ENCODE measurements around the gene SH2D6. TPM values are rescaled to one million over a fixed set of nuclear protein-coding genes. Genes with fewer than 3 reads are reported as not detected.
A peak's percentile ranks its signal among the peaks of the same experiment; 100 is the strongest.
"Not testable (repeated sequence)": the region's sequence is repeated elsewhere in the genome, so short reads cannot be mapped to it uniquely, and the experiment has no call there.

The SH2D6 gene
- total and polyA plus RNA-seq, 9 of the 15 experiments (the other 6 are each of a cell fraction or from before 2014, with no cell fraction given): 0.07 to 0.76 (median 0.33) TPM; not detected in 2

GRCh38 chr2:85380048-85380447 lies 38.5 kb upstream of the SH2D6 start:
- Histone ChIP-seq H3K9me1 (ENCODE audit: control insufficient read depth, insufficient read depth, low read length) (no peaks in the 10 kb centered on the region), H4K20me1 (replicated peaks; ENCODE audit: control insufficient read depth, insufficient read depth, low read length) (no peaks in the 10 kb centered on the region), H3K4me2 (ENCODE audit: insufficient read depth, low read length) (no peak overlapping the region), H3K4me3 (no peak overlapping the region), H3K36me3 (ENCODE audit: control insufficient read depth, insufficient read depth, low read length) (peaks cover 7% of the 10 kb centered on the region; the same call in 1 of the 3 replicates), H3K9ac (ENCODE audit: insufficient read depth in 1 of 2, low read depth in 2 of 2, low read length in 2 of 2) (no peak overlapping the region), H2AFZ (ENCODE audit: low read depth, low read length) (no peak overlapping the region), H3K9me3 (replicated peaks; ENCODE audit: control insufficient read depth, insufficient read depth, low read depth, low read length) (peaks cover 2% of the 10 kb centered on the region; the same call in 1 of the 2 replicates), H3K79me2 (ENCODE audit: control insufficient read depth, insufficient read depth, low read length) (no peaks in the 10 kb centered on the region), H3K4me1 (replicated peaks in 1 of 2; ENCODE audit: control insufficient read depth in 2 of 2, insufficient read depth in 2 of 2, low read length in 2 of 2) (peaks cover 0 to 2% of the 10 kb centered on the region in 2 experiments; a peak in 3 of 5 replicates), H3K27ac (ENCODE audit: extremely low read depth, low read depth, low read length) (no peak overlapping the region), H3K27me3 (ENCODE audit: control insufficient read depth in 2 of 2, insufficient read depth in 2 of 2, low read length in 2 of 2) (no peaks in the 10 kb centered on the region)
- TF ChIP-seq ZNF280A (IDR thresholded peaks at IDR 0.05; ENCODE audit: low read depth, partially characterized antibody) (peak; percentile 53), CBX3 (IDR thresholded peaks at IDR 0.05; ENCODE audit: borderline replicate concordance in 1 of 2, low read length in 2 of 2) (peak in 1 of 2 experiments; percentile 87; a peak in 2 of 3 replicates), TRIM28 (IDR thresholded peaks at IDR 0.05) (0 out of 2 replicates have a peak, but pooled peaks have one; percentile 28), CHD2 (IDR thresholded peaks at IDR 0.05; ENCODE audit: low read depth, low read length) (no peak), ZNF586 (CRISPR knock-in tag; conservative IDR thresholded peaks at IDR 0.05) (no peak), ZNF280B (CRISPR knock-in tag; IDR thresholded peaks at IDR 0.05) (peak; percentile 55; the same call in 1 of the 2 replicates)
- ChIA-PET POLR2A (interaction anchor here (0.6 kb wide), 1 partner anchor 15 kb away, joined by 3 read pairs; no protein-coding TSS in a partner anchor), CTCF (ENCODE audit: low intra/inter-chr PET ratio) (no interaction called here)
- no peak for FAIRE-seq
- no peak for DNase-seq (ENCODE audit: extremely low read depth in 1 of 4, low spot score in 3 of 4)
- intact Hi-C loops (cut with micrococcal nuclease): no loop called here
- 12% methylated on average over 1 of the region's 1 CpG for WGBS (ENCODE audit: insufficient coverage, low coverage, missing lambda C conversion rate)
- ATAC-seq: no peak
- no TSS peak for BruUV-seq (replicated peaks)
- in situ Hi-C loops (cut with MboI): no loop called here

- in situ Hi-C loops (cut with MboI): not testable (repeated sequence)
Measured at GRCh38 chr2:85383151-85383550, 35.4 kb upstream of the SH2D6 start.

More at GRCh38 chr2:85383151-85383550, 35.4 kb upstream of the SH2D6 start:
- H2AFZ ChIP-seq (ENCODE audit: low read depth, low read length); H3K4me2 ChIP-seq (ENCODE audit: insufficient read depth, low read length); H3K4me3 ChIP-seq; H3K9ac ChIP-seq (ENCODE audit: insufficient read depth in 1 of 2, low read depth in 2 of 2, low read length in 2 of 2); H3K27ac ChIP-seq (ENCODE audit: extremely low read depth, low read depth, low read length); H3K9me3 ChIP-seq (replicated peaks; ENCODE audit: control insufficient read depth, insufficient read depth, low read depth, low read length); ATAC-seq; DNase-seq (ENCODE audit: extremely low read depth in 1 of 4, low spot score in 3 of 4); H3K27me3 ChIP-seq (ENCODE audit: control insufficient read depth in 2 of 2, insufficient read depth in 2 of 2, low read length in 2 of 2); H3K79me2 ChIP-seq (ENCODE audit: control insufficient read depth, insufficient read depth, low read length); intact Hi-C loops (cut with micrococcal nuclease); H3K4me1 ChIP-seq (replicated peaks in 1 of 2; ENCODE audit: control insufficient read depth in 2 of 2, insufficient read depth in 2 of 2, low read length in 2 of 2); H3K9me1 ChIP-seq (ENCODE audit: control insufficient read depth, insufficient read depth, low read length); FAIRE-seq; H3K36me3 ChIP-seq (ENCODE audit: control insufficient read depth, insufficient read depth, low read length); H4K20me1 ChIP-seq (replicated peaks; ENCODE audit: control insufficient read depth, insufficient read depth, low read length); BruUV-seq (replicated peaks); CTCF ChIA-PET (ENCODE audit: low intra/inter-chr PET ratio): not testable (repeated sequence)
- POLR2A ChIA-PET: interaction anchor here (0.6 to 5.3 kb wide), 8 partner anchors 9 to 195 kb away, joined by 3 to 22 read pairs (median 6); partner anchors contain the start of gene MAT2A
- 73% methylated on average over 5 of the region's 5 CpGs for WGBS (ENCODE audit: insufficient coverage, low coverage, missing lambda C conversion rate)

Measured in K562 (cell line).